Fibroblast of lung (primary cell): ENCODE data around the gene OSBP. TPM values are rescaled to one million over a fixed set of nuclear protein-coding genes. Genes with fewer than 3 reads are reported as not detected.

Experiments used
- DNase-seq, 2 donors: peaks; one replicate each; pipeline versions ENCODE4 v3.0.0 to v3.0.0-alpha.2; 2010; ENCODE audit warnings: low read depth in 2 of 2
- H2AFZ ChIP-seq: 2 replicates; pipeline ENCODE4 v1.5.1; 2012; ENCODE audit warnings: low read length, control low read depth, inconsistent platforms
- H3K27ac ChIP-seq: 2 replicates; pipeline ENCODE4 v1.5.1; 2011; ENCODE audit warnings: low read length, control low read depth; ENCODE audit not compliant: insufficient read depth
- H3K27me3 ChIP-seq: 2 replicates; pipeline ENCODE4 v1.5.1; 2011; ENCODE audit warnings: mild to moderate bottlenecking, low read length; ENCODE audit not compliant: control insufficient read depth, insufficient read depth
- H3K36me3 ChIP-seq: 2 replicates; pipeline ENCODE4 v1.5.1; 2011; ENCODE audit warnings: low read length; ENCODE audit not compliant: control insufficient read depth, insufficient read depth
- H3K4me1 ChIP-seq: 2 replicates; pipeline ENCODE4 v1.5.1; 2011; ENCODE audit warnings: low read length; ENCODE audit not compliant: control insufficient read depth, insufficient read depth; ENCODE audit errors: extremely low read depth
- H3K4me2 ChIP-seq: 2 replicates; pipeline ENCODE4 v1.5.1; 2011; ENCODE audit warnings: low read length, control low read depth; ENCODE audit not compliant: insufficient read depth; ENCODE audit errors: extremely low read depth
- H3K4me3 ChIP-seq, 4 experiments: fragments of 200-600 bp in 1 of 4; sonication (generic) in 1 of 4; replicated peaks in 1 of 4; 2 replicates each; pipeline ENCODE4 v1.5.1; 2011 to 2016; ENCODE audit warnings: low read length in 4 of 4, low read depth in 3 of 4, mild to moderate bottlenecking in 3 of 4, control low read depth in 2 of 4, inconsistent platforms in 1 of 4, mixed read lengths in 1 of 4; ENCODE audit not compliant: insufficient read depth in 1 of 4; ENCODE audit errors: control extremely low read depth in 1 of 4
- H3K79me2 ChIP-seq: 2 replicates; pipeline ENCODE4 v1.5.1; 2012; ENCODE audit warnings: mild to moderate bottlenecking, low read length, inconsistent platforms; ENCODE audit not compliant: control insufficient read depth, insufficient read depth
- H3K9ac ChIP-seq: 2 replicates; pipeline ENCODE4 v1.5.1; 2011; ENCODE audit warnings: mild to moderate bottlenecking, low read length, control low read depth; ENCODE audit not compliant: insufficient read depth
- H3K9me3 ChIP-seq: 2 replicates; pipeline ENCODE4 v1.5.1; 2012; ENCODE audit warnings: low read depth, low read length; ENCODE audit not compliant: control insufficient read depth, insufficient read depth
- H4K20me1 ChIP-seq: 2 replicates; pipeline ENCODE4 v1.5.1; 2011; ENCODE audit warnings: low read length; ENCODE audit not compliant: control insufficient read depth, insufficient read depth; ENCODE audit errors: extremely low read depth
- CTCF ChIP-seq, 2 donors: IDR thresholded peaks in 1 of 2; conservative IDR thresholded peaks in 1 of 2; 1 replicate in 1 of 2; 2 replicates in 1 of 2; pipeline ENCODE4 v1.5.1; 2011 to 2012; ENCODE audit warnings: low read length in 2 of 2, control low read depth in 1 of 2, inconsistent platforms in 1 of 2, low read depth in 1 of 2, mild to moderate bottlenecking in 1 of 2
- EZH2 ChIP-seq: IDR thresholded peaks from 2 replicates; pipeline ENCODE4 v1.5.1; 2012; ENCODE audit warnings: low read length, control low read depth, mild to moderate bottlenecking; ENCODE audit errors: missing control alignments
- polyA minus RNA-seq: library from RNA; depleted of rRNA, polyadenylated mRNA; stranded (reverse); fragments of >200 nt; gene quantifications from 2 replicates; pipeline ENCODE4 v1.2.3, GENCODE V29; 2011; ENCODE audit warnings: low replicate concordance
- polyA plus RNA-seq, 2 donors: library from polyadenylated mRNA; depleted of rRNA in 1 of 2; stranded (reverse) in 1 of 2; unstranded in 1 of 2; fragments of >200 nt; gene quantifications; 2 replicates each; pipeline ENCODE4 v1.2.1, GENCODE V29; 2011 to 2012; ENCODE audit warnings: missing spikeins in 1 of 2
- total RNA-seq: library from RNA; depleted of rRNA; stranded (reverse); fragments of >200 nt; gene quantifications from 2 replicates; pipeline ENCODE4 v1.2.1, GENCODE V29; 2014

OSBP gene
- total RNA-seq, result 29.5 and 44.1 TPM in 2 replicates
- polyA plus RNA-seq, result 32.4 and 34.0 TPM in 2 replicates
- polyA plus RNA-seq (2012), result 27.5 and 29.6 TPM in 2 replicates
- 31.3 and 38.8 TPM in 2 replicates for polyA minus RNA-seq

GRCh38 chr11:59615637-59616395, at the start of gene OSBP:
Gene OSBP, minus strand, starts transcription at chr11:59615774. Its CDS starts 110 bp downstream, at chr11:59615664.
- Histone ChIP-seq H3K9me3 (no peaks in the 10 kb centered on the region), H4K20me1 (peaks cover 4% of the 10 kb centered on the region), H2AFZ (peak within 1 kb of the TSS; percentile 81), H3K4me2 (peak within 1 kb of the TSS; percentile 99), H3K9ac (peak within 1 kb of the TSS; percentile 81), H3K4me1 (peaks cover 7% of the 10 kb centered on the region), H3K79me2 (peaks cover 40% of the 10 kb centered on the region), H3K27ac (peak within 1 kb of the TSS; percentile 79), H3K36me3 (no peaks in the 10 kb centered on the region), H3K4me3 (peak within 1 kb of the TSS; percentile 74 to 98 (median 93)), H3K27me3 (no peaks in the 10 kb centered on the region)
- no peak for TF ChIP-seq EZH2
- no peak for TF ChIP-seq CTCF (conservative IDR thresholded peaks at IDR 0.05 in 1 of 2, IDR thresholded peaks at IDR 0.05 in 1 of 2; ENCODE audit: low read depth in 1 of 2, low read length in 2 of 2)
- DNase-seq, result peak; percentile 100

- Histone ChIP-seq H3K9me3 (no peaks in the 10 kb centered on the region), H2AFZ (no peak overlapping the region), H3K79me2 (peaks cover 19% of the 10 kb centered on the region), H3K4me2 (no peak overlapping the region), H3K9ac (no peak overlapping the region), H3K27ac (no peak overlapping the region), H4K20me1 (peaks cover 1% of the 10 kb centered on the region), H3K4me3 (no peak overlapping the region), H3K36me3 (peaks cover 17% of the 10 kb centered on the region), H3K27me3 (no peaks in the 10 kb centered on the region), H3K4me1 (peaks cover 3% of the 10 kb centered on the region)
- DNase-seq, result no peak
- no peak for TF ChIP-seq CTCF (conservative IDR thresholded peaks at IDR 0.05 in 1 of 2, IDR thresholded peaks at IDR 0.05 in 1 of 2; ENCODE audit: low read depth in 1 of 2, low read length in 2 of 2)
- TF ChIP-seq EZH2, result no peak
Measured at GRCh38 chr11:59660621-59661020, 45.0 kb upstream of the OSBP start.

DNA sequence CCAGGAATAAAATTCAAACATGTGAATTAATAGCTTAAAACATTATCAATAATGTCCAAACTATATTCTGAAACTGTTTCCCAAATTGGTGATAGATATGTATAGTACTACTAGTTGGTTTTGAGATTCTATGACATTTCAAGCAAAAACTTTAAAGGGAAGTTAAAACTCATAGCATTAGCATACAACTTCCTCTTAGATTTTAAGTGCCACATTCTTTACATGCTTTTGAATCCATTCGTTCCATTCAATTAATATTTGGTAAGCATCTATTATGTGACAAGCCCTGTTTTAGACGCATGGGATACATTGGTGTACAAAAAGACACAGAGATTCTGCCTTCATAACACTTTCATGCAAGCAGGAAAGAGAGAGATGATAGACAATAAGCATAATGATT, 44.4 kb upstream of the OSBP start:
- peaks cover 15% of the 10 kb centered on the region for H3K79me2 ChIP-seq
- H3K4me1 ChIP-seq, result peaks cover 3% of the 10 kb centered on the region
- TF ChIP-seq EZH2 (no peak), CTCF (conservative IDR thresholded peaks at IDR 0.05 in 1 of 2, IDR thresholded peaks at IDR 0.05 in 1 of 2; ENCODE audit: low read depth in 1 of 2, low read length in 2 of 2) (no peak)

More for the DNA sequence above, 44.4 kb upstream of the OSBP start:
- Histone ChIP-seq H2AFZ (no peak overlapping the region), H4K20me1 (peaks cover 1% of the 10 kb centered on the region), H3K4me2 (no peak overlapping the region), H3K4me3 (no peak overlapping the region), H3K27me3 (no peaks in the 10 kb centered on the region), H3K9ac (no peak overlapping the region), H3K27ac (no peak overlapping the region), H3K9me3 (no peaks in the 10 kb centered on the region), H3K36me3 (peaks cover 18% of the 10 kb centered on the region)
- no peak for DNase-seq
